Measurements from ENCODE around the gene GLUD1.

GRCh38 chr10:87030912-87031635 is 63.6 kb downstream of the GLUD1 start:
- TF ChIP-seq, protein P1, sequence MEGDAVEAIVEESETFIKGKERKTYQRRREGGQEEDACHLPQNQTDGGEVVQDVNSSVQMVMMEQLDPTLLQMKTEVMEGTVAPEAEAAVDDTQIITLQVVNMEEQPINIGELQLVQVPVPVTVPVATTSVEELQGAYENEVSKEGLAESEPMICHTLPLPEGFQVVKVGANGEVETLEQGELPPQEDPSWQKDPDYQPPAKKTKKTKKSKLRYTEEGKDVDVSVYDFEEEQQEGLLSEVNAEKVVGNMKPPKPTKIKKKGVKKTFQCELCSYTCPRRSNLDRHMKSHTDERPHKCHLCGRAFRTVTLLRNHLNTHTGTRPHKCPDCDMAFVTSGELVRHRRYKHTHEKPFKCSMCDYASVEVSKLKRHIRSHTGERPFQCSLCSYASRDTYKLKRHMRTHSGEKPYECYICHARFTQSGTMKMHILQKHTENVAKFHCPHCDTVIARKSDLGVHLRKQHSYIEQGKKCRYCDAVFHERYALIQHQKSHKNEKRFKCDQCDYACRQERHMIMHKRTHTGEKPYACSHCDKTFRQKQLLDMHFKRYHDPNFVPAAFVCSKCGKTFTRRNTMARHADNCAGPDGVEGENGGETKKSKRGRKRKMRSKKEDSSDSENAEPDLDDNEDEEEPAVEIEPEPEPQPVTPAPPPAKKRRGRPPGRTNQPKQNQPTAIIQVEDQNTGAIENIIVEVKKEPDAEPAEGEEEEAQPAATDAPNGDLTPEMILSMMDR (IDR thresholded peaks at IDR 0.05): no peak
- no peak for TF ChIP-seq POLR2A (IDR thresholded peaks at IDR 0.05)
